ENCODE measurements around the gene ATP13A3.

DNA sequence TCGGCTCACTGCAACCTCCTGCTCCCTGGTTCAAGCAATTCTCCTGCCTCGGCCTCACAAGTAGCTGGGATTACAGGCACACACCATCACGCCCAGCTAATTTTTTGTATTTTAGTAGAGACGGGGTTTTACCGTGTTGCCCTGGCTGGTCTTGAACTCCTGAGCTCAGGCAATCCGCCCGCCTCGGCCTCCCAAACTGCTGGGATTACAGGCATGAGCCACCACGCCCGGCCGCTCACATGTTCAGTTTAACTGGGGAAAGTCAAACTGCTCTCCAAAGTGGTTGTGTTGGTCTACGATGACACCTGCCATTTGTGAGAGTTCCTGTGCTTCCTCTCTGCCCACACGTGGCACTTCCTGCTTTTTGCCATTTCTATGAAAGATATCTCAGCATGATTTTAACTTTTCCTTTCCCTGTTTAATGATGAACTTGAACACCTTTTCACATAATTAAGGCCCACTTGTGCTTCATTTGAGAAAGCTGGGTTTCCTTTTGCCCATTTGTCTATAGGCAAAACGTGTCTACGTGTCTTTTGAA lies 86.9 kb downstream of the ATP13A3 start:
- no peak for TF ChIP-seq FOXM1 (IDR thresholded peaks at IDR 0.05; ENCODE audit: borderline replicate concordance)
- no peak for TF ChIP-seq FOXA1 (IDR thresholded peaks at IDR 0.05)
- no peak for TF ChIP-seq SUZ12 (IDR thresholded peaks at IDR 0.05)
- TF ChIP-seq SP1 (IDR thresholded peaks at IDR 0.05) = no peak
- TF ChIP-seq CTBP1 (IDR thresholded peaks at IDR 0.05; ENCODE audit: borderline replicate concordance) = no peak
- TF ChIP-seq L3MBTL2 (conservative IDR thresholded peaks at IDR 0.05) = no peak
- TF ChIP-seq BHLHE40 (IDR thresholded peaks at IDR 0.05; ENCODE audit: borderline replicate concordance) = no peak
- TF ChIP-seq HDGF (IDR thresholded peaks at IDR 0.05; ENCODE audit: borderline replicate concordance) = no peak
- TF ChIP-seq, protein P1, sequence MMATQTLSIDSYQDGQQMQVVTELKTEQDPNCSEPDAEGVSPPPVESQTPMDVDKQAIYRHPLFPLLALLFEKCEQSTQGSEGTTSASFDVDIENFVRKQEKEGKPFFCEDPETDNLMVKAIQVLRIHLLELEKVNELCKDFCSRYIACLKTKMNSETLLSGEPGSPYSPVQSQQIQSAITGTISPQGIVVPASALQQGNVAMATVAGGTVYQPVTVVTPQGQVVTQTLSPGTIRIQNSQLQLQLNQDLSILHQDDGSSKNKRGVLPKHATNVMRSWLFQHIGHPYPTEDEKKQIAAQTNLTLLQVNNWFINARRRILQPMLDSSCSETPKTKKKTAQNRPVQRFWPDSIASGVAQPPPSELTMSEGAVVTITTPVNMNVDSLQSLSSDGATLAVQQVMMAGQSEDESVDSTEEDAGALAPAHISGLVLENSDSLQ (IDR thresholded peaks at IDR 0.05) = no peak
- TF ChIP-seq TARDBP (IDR thresholded peaks at IDR 0.05) = no peak
- TF ChIP-seq FOXK2 (IDR thresholded peaks at IDR 0.05) = no peak
- TF ChIP-seq ELF4 (IDR thresholded peaks at IDR 0.05) = no peak
- no peak for TF ChIP-seq ZNF384 (IDR thresholded peaks at IDR 0.05)
- TF ChIP-seq LEF1 (IDR thresholded peaks at IDR 0.05; ENCODE audit: borderline replicate concordance) = no peak

Data from HEK293T (cell line).